Naive thymus-derived CD4-positive, alpha-beta T cell (primary cell): Measurements from ENCODE around the gene WDR83. TPM values are rescaled to one million over a fixed set of nuclear protein-coding genes. Genes with fewer than 3 reads are reported as not detected.
"Not testable (repeated sequence)": the region's sequence is repeated elsewhere in the genome, so short reads cannot be mapped to it uniquely, and the experiment has no call there.

ENCODE experiments used
- ATAC-seq: fragments of 150-1000 bp; cut with Tn5 transposase; 2 replicates; pipeline ENCODE4 v1.10.0; 2021; ENCODE audit warnings: mild to moderate bottlenecking, moderate library complexity
- CTCF ChIA-PET: fragments of 350-600 bp; sonication (Branson Sonifier 250); formaldehyde crosslinking; loops from one replicate; lab custom pipeline; 2021; ENCODE audit warnings: antibody characterized with exemption; lab: Charles Lee
- POLR2A ChIA-PET: fragments of 350-600 bp; sonication (Branson Sonifier 250); formaldehyde crosslinking; loops from one replicate; lab custom pipeline; 2021; ENCODE audit warnings: antibody characterized with exemption, inconsistent platforms; lab: Charles Lee
- DNase-seq, 9 donors: peaks; one replicate each; pipeline versions ENCODE4 v3.0.0 to v3.0.0-alpha.2; 2020 to 2022; ENCODE audit warnings: mixed read lengths in 1 of 9
- H3K27ac ChIP-seq: one replicate; pipeline ENCODE4 v1.7.0; 2013; ENCODE audit warnings: mild to moderate bottlenecking, low read depth, low read length, moderate library complexity
- H3K27me3 ChIP-seq, 2 donors: one replicate each; pipeline ENCODE4 v1.7.0; 2013; ENCODE audit warnings: low read length in 2 of 2, mild to moderate bottlenecking in 2 of 2, moderate library complexity in 2 of 2; ENCODE audit not compliant: control insufficient read depth in 2 of 2, insufficient read depth in 2 of 2
- H3K36me3 ChIP-seq, 3 experiments: 1 replicate in 2 of 3; 2 replicates in 1 of 3; pipeline ENCODE4 v1.7.0; 2013; ENCODE audit warnings: low read length in 3 of 3, mild to moderate bottlenecking in 3 of 3, moderate library complexity in 1 of 3; ENCODE audit not compliant: insufficient read depth in 3 of 3, control insufficient read depth in 2 of 3
- H3K4me1 ChIP-seq, 2 donors: one replicate each; pipeline ENCODE4 v1.7.0; 2013; ENCODE audit warnings: low read length in 2 of 2, mild to moderate bottlenecking in 2 of 2, moderate library complexity in 1 of 2; ENCODE audit not compliant: control insufficient read depth in 2 of 2, insufficient read depth in 2 of 2
- H3K4me3 ChIP-seq: 2 replicates; pipeline ENCODE4 v1.7.0; 2013; ENCODE audit warnings: mild to moderate bottlenecking, low read length
- H3K9me3 ChIP-seq, 3 experiments: 1 replicate in 2 of 3; 2 replicates in 1 of 3; pipeline ENCODE4 v1.7.0; 2013; ENCODE audit warnings: low read length in 3 of 3; ENCODE audit not compliant: control insufficient read depth in 2 of 3
- H3K27ac Mint-ChIP-seq, 9 donors: one replicate each; pipeline ENCODE4 v1.8.0; 2020 to 2022; ENCODE audit warnings: mixed read lengths in 9 of 9, mild to moderate bottlenecking in 8 of 9, moderate library complexity in 5 of 9, inconsistent platforms in 2 of 9
- H3K27me3 Mint-ChIP-seq, 5 donors: one replicate each; pipeline ENCODE4 v1.8.0; 2021 to 2022; ENCODE audit warnings: mixed read lengths in 5 of 5, mild to moderate bottlenecking in 1 of 5
- H3K36me3 Mint-ChIP-seq, 5 donors: one replicate each; pipeline ENCODE4 v1.8.0; 2020 to 2022; ENCODE audit warnings: mixed read lengths in 5 of 5, mild to moderate bottlenecking in 3 of 5, inconsistent platforms in 1 of 5
- H3K4me1 Mint-ChIP-seq, 7 donors: one replicate each; pipeline ENCODE4 v1.8.0; 2020 to 2022; ENCODE audit warnings: mixed read lengths in 7 of 7, mild to moderate bottlenecking in 3 of 7, inconsistent platforms in 1 of 7
- H3K4me3 Mint-ChIP-seq, 10 donors: one replicate each; pipeline ENCODE4 v1.8.0; 2020 to 2022; ENCODE audit warnings: mild to moderate bottlenecking in 10 of 10, mixed read lengths in 10 of 10, moderate library complexity in 6 of 10, inconsistent platforms in 2 of 10
- H3K9me3 Mint-ChIP-seq, 11 donors: one replicate each; pipeline ENCODE4 v1.8.0; 2020 to 2022; ENCODE audit warnings: mixed read lengths in 11 of 11, mild to moderate bottlenecking in 4 of 11, inconsistent platforms in 1 of 11, moderate library complexity in 1 of 11
- intact Hi-C, 2 donors: fragments of 100-400 bp; cut with micrococcal nuclease; formaldehyde crosslinking; loops; one replicate each; pipeline ENCODE4 v1.15.1; 2023
- polyA plus RNA-seq, 2 donors: library from polyadenylated mRNA; unstranded; fragments of 300-500 nt; fragmentation: Illumina TruSeq; gene quantifications; one replicate each; pipeline ENCODE4 v1.2.3, GENCODE V29; 2021
- total RNA-seq, 6 experiments: library from RNA in 5 of 6; stranded (reverse) in 5 of 6; gene quantifications; 1 replicate in 5 of 6; 2 replicates in 1 of 6; pipeline ENCODE4 v1.2.3 and lab custom pipeline; 2021 to 2026

WDR83 gene
- total and polyA plus RNA-seq, 7 experiments from 2014 or later = 7.8 to 20.6 (median 14.7) TPM

- no peaks in the 10 kb centered on the region for H3K9me3 ChIP-seq
- H3K27me3 Mint-ChIP-seq = no peaks in the 10 kb centered on the region
- peaks cover 8 to 19% (median 13%) of the 10 kb centered on the region in 7 donors for H3K4me1 Mint-ChIP-seq
- ChIA-PET CTCF (no interaction called here), POLR2A (no interaction called here)
- no peak for ATAC-seq
- H3K27ac Mint-ChIP-seq = no peak overlapping the region
- no peak overlapping the region for H3K27ac ChIP-seq
- H3K36me3 Mint-ChIP-seq = peaks cover 0 to 19% (median 0%) of the 10 kb centered on the region in 5 donors
- H3K4me3 ChIP-seq = no peak overlapping the region
- H3K4me1 ChIP-seq = peaks cover 3 to 12% of the 10 kb centered on the region in 2 donors
- peaks cover 0 to 7% (median 0%) of the 10 kb centered on the region in 3 experiments for H3K36me3 ChIP-seq
- no peaks in the 10 kb centered on the region for H3K27me3 ChIP-seq
- intact Hi-C loops = loop anchor here in 1 of 2 donors (2.0 kb wide), 1 partner anchor 39 kb away; no protein-coding TSS in a partner anchor
- no peak for DNase-seq
- H3K4me3 Mint-ChIP-seq = no peak overlapping the region
- H3K9me3 Mint-ChIP-seq = no peaks in the 10 kb centered on the region
These were observed 25.2 kb upstream of the WDR83 start for GRCh38 chr19:12641456-12641855.

DNA sequence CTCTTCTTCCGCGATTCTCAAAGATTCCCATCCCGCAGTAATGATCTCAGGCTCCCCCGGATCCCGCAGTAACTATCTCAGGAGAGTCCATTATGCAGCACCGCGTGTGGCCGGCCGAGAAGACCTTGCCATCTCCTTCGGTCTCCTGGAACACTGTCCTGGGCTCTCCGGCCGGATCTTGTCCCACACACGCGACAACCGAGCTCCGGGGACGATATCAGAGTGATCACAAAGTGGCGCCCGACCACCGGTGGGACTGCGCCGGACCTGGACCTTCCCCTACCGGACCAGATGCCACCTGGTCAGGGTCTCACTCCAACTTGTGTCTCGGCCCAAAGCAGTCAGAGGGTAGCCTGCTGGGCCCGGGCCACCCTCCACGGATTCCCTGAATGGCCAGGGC lies 24.1 kb upstream of the WDR83 start:
- Histone ChIP-seq H3K27me3 (no peaks in the 10 kb centered on the region), H3K4me1 (peaks cover 3 to 12% of the 10 kb centered on the region in 2 donors), H3K4me3 (no peak overlapping the region), H3K36me3 (peaks cover 0 to 7% (median 0%) of the 10 kb centered on the region in 3 experiments), H3K9me3 (no peaks in the 10 kb centered on the region), H3K27ac (no peak overlapping the region)
- DNase-seq (no peak), ATAC-seq (no peak)
- ChIA-PET CTCF (interaction anchor here (1.1 kb wide), 1 partner anchor 31 kb away, joined by 3 read pairs; no protein-coding TSS in a partner anchor), POLR2A (interaction anchor here (0.6 to 0.8 kb wide), 2 partner anchors 29 to 300 kb away, joined by 3 read pairs; no protein-coding TSS in a partner anchor)
- intact Hi-C loops = no loop called here
- H3K9me3 Mint-ChIP-seq = no peaks in the 10 kb centered on the region
- peaks cover 8 to 16% (median 9%) of the 10 kb centered on the region in 7 donors for H3K4me1 Mint-ChIP-seq
- peaks cover 0 to 14% (median 0%) of the 10 kb centered on the region in 5 donors for H3K36me3 Mint-ChIP-seq
- no peaks in the 10 kb centered on the region for H3K27me3 Mint-ChIP-seq
- H3K27ac Mint-ChIP-seq = no peak overlapping the region
- no peak overlapping the region for H3K4me3 Mint-ChIP-seq

DNA sequence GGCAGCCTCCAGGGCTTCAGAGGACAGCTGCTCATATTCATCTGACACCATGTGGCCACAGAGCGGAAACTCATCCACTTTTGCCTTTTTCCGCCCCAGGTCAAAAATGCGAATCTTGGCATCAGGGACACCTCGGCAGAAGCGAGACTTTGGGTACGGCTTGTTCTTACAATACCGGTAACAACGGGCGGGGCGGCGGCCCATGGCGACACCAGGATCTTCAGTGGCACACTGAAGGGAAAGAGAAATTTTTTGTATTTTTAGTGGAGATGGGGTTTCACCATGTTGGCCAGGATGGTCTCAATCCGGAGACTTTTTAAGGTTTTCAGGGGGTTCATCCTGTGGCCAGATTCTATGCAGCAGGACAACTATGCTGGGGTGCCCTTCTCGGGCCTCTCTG lies 22.9 kb upstream of the WDR83 start:
- POLR2A ChIA-PET, H3K4me3 Mint-ChIP-seq, H3K36me3 ChIP-seq, H3K27me3 ChIP-seq, H3K27ac ChIP-seq, H3K4me3 ChIP-seq, CTCF ChIA-PET, H3K27ac Mint-ChIP-seq, H3K9me3 Mint-ChIP-seq, H3K27me3 Mint-ChIP-seq, H3K9me3 ChIP-seq, DNase-seq, ATAC-seq, intact Hi-C loops: not testable (repeated sequence)
- H3K4me1 Mint-ChIP-seq = peaks cover 8 to 23% (median 10%) of the 10 kb centered on the region in 7 donors
- peaks cover 0 to 18% (median 0%) of the 10 kb centered on the region in 5 donors for H3K36me3 Mint-ChIP-seq
- peaks cover 3 to 12% of the 10 kb centered on the region in 2 donors for H3K4me1 ChIP-seq

DNA sequence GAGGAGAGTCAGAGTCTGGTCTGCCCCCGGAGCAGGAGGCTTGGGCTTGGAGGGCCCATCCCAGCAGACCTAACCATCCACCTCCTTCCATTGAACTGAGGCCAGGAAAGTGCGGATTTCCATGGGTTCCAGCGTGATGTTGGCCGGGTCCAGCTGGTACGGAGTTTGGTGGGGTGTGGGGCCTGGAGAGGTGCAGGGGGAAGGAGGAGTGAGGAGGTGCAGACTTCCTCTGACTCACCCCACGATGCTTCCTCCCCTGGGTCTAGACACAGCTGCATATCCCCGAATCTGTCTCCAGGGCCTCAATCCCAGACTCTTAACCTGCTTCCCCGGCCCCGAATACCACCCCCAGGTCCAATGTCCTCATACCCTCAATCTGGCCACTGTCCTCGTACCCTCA lies 20.1 kb upstream of the WDR83 start:
- H3K9me3 ChIP-seq = no peaks in the 10 kb centered on the region
- H3K27me3 ChIP-seq = no peaks in the 10 kb centered on the region
- POLR2A ChIA-PET = no interaction called here
- Mint-ChIP-seq H3K4me3 (no peak overlapping the region), H3K4me1 (peaks cover 0 to 11% (median 0%) of the 10 kb centered on the region in 7 donors), H3K36me3 (peaks cover 0 to 23% (median 3%) of the 10 kb centered on the region in 5 donors), H3K9me3 (no peaks in the 10 kb centered on the region), H3K27me3 (no peaks in the 10 kb centered on the region), H3K27ac (peak overlapping the region in 2 of 9 donors; percentile 49 to 67)
- H3K4me3 ChIP-seq = no peak overlapping the region
- CTCF ChIA-PET = no interaction called here
- H3K27ac ChIP-seq = no peak overlapping the region
- no peaks in the 10 kb centered on the region for H3K4me1 ChIP-seq
- DNase-seq = no peak
- ATAC-seq = no peak
- H3K36me3 ChIP-seq = peaks cover 0 to 11% (median 0%) of the 10 kb centered on the region in 3 experiments
- intact Hi-C loops = no loop called here

GRCh38 chr19:12647047-12647446 lies 19.6 kb upstream of the WDR83 start:
- ChIA-PET POLR2A (no interaction called here), CTCF (no interaction called here)
- Mint-ChIP-seq H3K27ac (peak overlapping the region in 4 of 9 donors; percentile 19 to 49 (median 25)), H3K4me1 (peaks cover 0 to 11% (median 0%) of the 10 kb centered on the region in 7 donors), H3K27me3 (no peaks in the 10 kb centered on the region), H3K4me3 (no peak overlapping the region), H3K9me3 (no peaks in the 10 kb centered on the region), H3K36me3 (peaks cover 0 to 25% (median 3%) of the 10 kb centered on the region in 5 donors)
- no peak for ATAC-seq
- Histone ChIP-seq H3K4me3 (no peak overlapping the region), H3K9me3 (no peaks in the 10 kb centered on the region), H3K27ac (no peak overlapping the region), H3K36me3 (peaks cover 0 to 16% (median 0%) of the 10 kb centered on the region in 3 experiments), H3K27me3 (no peaks in the 10 kb centered on the region), H3K4me1 (no peaks in the 10 kb centered on the region)
- no peak for DNase-seq
- intact Hi-C loops = no loop called here

- ATAC-seq (peak; percentile 88), DNase-seq (peak in 1 of 9 donors; percentile 46)
- POLR2A ChIA-PET = no interaction called here
- CTCF ChIA-PET = no interaction called here
- no peak overlapping the region for H3K4me3 ChIP-seq
- no peaks in the 10 kb centered on the region for H3K4me1 ChIP-seq
- Mint-ChIP-seq H3K4me3 (no peak overlapping the region), H3K36me3 (peaks cover 0 to 27% (median 3%) of the 10 kb centered on the region in 5 donors), H3K9me3 (no peaks in the 10 kb centered on the region), H3K4me1 (peaks cover 0 to 11% (median 0%) of the 10 kb centered on the region in 7 donors), H3K27ac (peak overlapping the region in 2 of 9 donors; percentile 19 to 28), H3K27me3 (no peaks in the 10 kb centered on the region)
- H3K9me3 ChIP-seq = no peaks in the 10 kb centered on the region
- intact Hi-C loops = no loop called here
- H3K36me3 ChIP-seq = peaks cover 0 to 19% (median 0%) of the 10 kb centered on the region in 3 experiments
- H3K27ac ChIP-seq = no peak overlapping the region
- no peaks in the 10 kb centered on the region for H3K27me3 ChIP-seq
These were observed 19.0 kb upstream of the WDR83 start for GRCh38 chr19:12647490-12648071.
